ENCODE data around the gene MYORG. TPM values are rescaled to one million over a fixed set of nuclear protein-coding genes. Genes with fewer than 3 reads are reported as not detected.
A peak's percentile ranks its signal among the peaks of the same experiment; 100 is the strongest.

The MYORG gene
- total and polyA plus RNA-seq, 10 of the 15 experiments (the other 5 are each of a cell fraction or from before 2014, with no cell fraction given) = 0.05 to 0.36 (median 0.10) TPM; not detected in 1

- TF ChIP-seq BCLAF1 (IDR thresholded peaks at IDR 0.05) = no peak
- TF ChIP-seq SIN3A (IDR thresholded peaks at IDR 0.05; ENCODE audit: low read depth, low read length) = no peak
- no peak for TF ChIP-seq MYB (IDR thresholded peaks at IDR 0.05; ENCODE audit: borderline replicate concordance, low read depth, low read length)
- peak; percentile 93 for TF ChIP-seq HCFC1 (IDR thresholded peaks at IDR 0.05; ENCODE audit: low read length)
- TF ChIP-seq RCOR1 (conservative IDR thresholded peaks at IDR 0.05; ENCODE audit: low read depth, low read length) = no peak
- TF ChIP-seq MYC (IDR thresholded peaks at IDR 0.05; ENCODE audit: insufficient read depth, insufficient read length, insufficient replicate concordance, low read length, severe bottlenecking) = no peak
- no peak for TF ChIP-seq MEF2B (IDR thresholded peaks at IDR 0.05; ENCODE audit: partially characterized antibody, poor library complexity, severe bottlenecking)
- no peak for TF ChIP-seq SUZ12 (IDR thresholded peaks at IDR 0.05; ENCODE audit: unreplicated experiment)
These were observed at the start of gene MYORG (continued) for GRCh38 chr9:34376596-34377403.

Measured in GM12878 (cell line).